Measurements from ENCODE around the gene FAM13B. TPM values are rescaled to one million over a fixed set of nuclear protein-coding genes. Genes with fewer than 3 reads are reported as not detected.

Gene FAM13B
- polyA plus RNA-seq, 1 of the 3 experiments (the other 2 are of a cell fraction) = 13.0 TPM

DNA sequence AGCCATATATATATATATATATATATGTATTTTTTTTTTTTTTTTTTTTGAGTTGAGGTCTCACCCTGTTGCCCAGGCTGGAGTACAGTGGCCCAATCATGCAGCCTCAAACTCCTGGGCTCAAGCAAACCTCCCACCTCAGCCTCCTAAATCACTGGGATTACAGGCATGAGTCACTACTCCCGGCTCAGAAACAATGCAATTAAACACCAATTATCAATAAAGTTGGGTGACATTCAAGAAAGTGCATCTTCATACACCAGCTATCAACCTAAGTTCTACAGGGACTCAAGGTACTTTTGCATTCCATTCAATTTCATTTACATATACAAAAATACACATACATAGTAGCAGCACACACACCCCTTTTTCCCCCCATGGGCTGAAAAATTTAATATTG, 7.6 kb downstream of the FAM13B start:
- Histone ChIP-seq H3K36me3 (replicated peaks in 1 of 2; ENCODE audit: control insufficient read depth in 1 of 2, insufficient read depth in 2 of 2, low read length in 1 of 2) (peaks cover 6 to 24% of the 10 kb centered on the region in 2 experiments), H3K27me3 (ENCODE audit: insufficient read depth) (no peaks in the 10 kb centered on the region), H3K4me3 (ENCODE audit: low read depth in 2 of 2, low read length in 1 of 2) (no peak overlapping the region), H3K27ac (ENCODE audit: low read depth in 2 of 2, low read length in 1 of 2) (no peak overlapping the region), H3K9ac (no peak overlapping the region), H3K9me3 (no peaks in the 10 kb centered on the region), H2AFZ (ENCODE audit: low read depth) (no peak overlapping the region), H3K9me2 (no peaks in the 10 kb centered on the region), H3K79me2 (ENCODE audit: insufficient read depth) (peaks cover 100% of the 10 kb centered on the region), H4K20me1 (ENCODE audit: insufficient read depth) (peaks cover 97% of the 10 kb centered on the region), H3K4me1 (ENCODE audit: control insufficient read depth in 1 of 2, insufficient read depth in 2 of 2, low read depth in 1 of 2, low read length in 1 of 2) (0 out of 4 replicates have a peak, but pooled peaks cover 0 to 7% of the 10 kb centered on the region in 2 experiments), H3F3A (replicated peaks; ENCODE audit: insufficient read depth) (peaks cover 6% of the 10 kb centered on the region), H3K4me2 (no peak overlapping the region)
- no peak for TF ChIP-seq FOXM1 (IDR thresholded peaks at IDR 0.05; ENCODE audit: low read depth)
- no peak for TF ChIP-seq USF1 (IDR thresholded peaks at IDR 0.05; ENCODE audit: borderline replicate concordance, low read depth)
- TF ChIP-seq PBX3 (IDR thresholded peaks at IDR 0.05) = no peak
- TF ChIP-seq NRF1 (IDR thresholded peaks at IDR 0.05; ENCODE audit: low read depth, low read length) = no peak
- no peak for TF ChIP-seq ELF1 (IDR thresholded peaks at IDR 0.05)
- TF ChIP-seq YY1 (IDR thresholded peaks at IDR 0.05; ENCODE audit: low read depth) = no peak
- no peak for TF ChIP-seq RXRA (IDR thresholded peaks at IDR 0.05; ENCODE audit: borderline replicate concordance, low read depth)
- no peak for TF ChIP-seq SMC3 (IDR thresholded peaks at IDR 0.05; ENCODE audit: low read depth, low read length)
- TF ChIP-seq REST (IDR thresholded peaks at IDR 0.05; ENCODE audit: low read depth, low read length) = no peak
- no peak for TF ChIP-seq GABPA (IDR thresholded peaks at IDR 0.05; ENCODE audit: low read depth)
- no peak for TF ChIP-seq MEF2A (IDR thresholded peaks at IDR 0.05; ENCODE audit: borderline replicate concordance, low read depth)
- TF ChIP-seq POLR2AphosphoS5 (IDR thresholded peaks at IDR 0.05; ENCODE audit: low read depth, low read length) = no peak
- TF ChIP-seq MAX (IDR thresholded peaks at IDR 0.05; ENCODE audit: low read depth) = no peak
- no peak for TF ChIP-seq MXI1 (IDR thresholded peaks at IDR 0.05; ENCODE audit: low read depth, low read length)
- whole genome bisulfite sequencing (ENCODE audit: low lambda C conversion rate) = 67% methylated on average over 1 of the region's 1 CpG
- ChIA-PET CTCF (interaction anchor here (0.5 to 3.1 kb wide), 3 partner anchors 10 to 246 kb away, joined by 3 to 16 read pairs (median 6); no protein-coding TSS in a partner anchor), POLR2A (no interaction called here)
- DNase-seq = no peak

Measured in SK-N-SH (cell line).